Measurements from ENCODE around the gene THTPA. TPM values are rescaled to one million over a fixed set of nuclear protein-coding genes. Genes with fewer than 3 reads are reported as not detected.

THTPA gene
- total and polyA plus RNA-seq, 2 of the 13 experiments (the other 11 are each of a cell fraction or from before 2014, with no cell fraction given), result 7.4 to 8.7 TPM

GRCh38 chr14:23548351-23549318, 7.4 kb upstream of the THTPA start:
- Histone ChIP-seq H3K27me3 (ENCODE audit: control insufficient read depth in 1 of 2, insufficient read depth in 2 of 2, low read length in 2 of 2) (no peaks in the 10 kb centered on the region; a peak in 1 of 5 replicates), H3K27ac (ENCODE audit: extremely low read length, insufficient read depth, low read length) (no peak overlapping the region), H3K4me2 (ENCODE audit: low read depth, low read length) (no peak overlapping the region), H3K4me3 (replicated peaks in 1 of 3; ENCODE audit: insufficient read depth in 1 of 3, low read depth in 2 of 3, low read length in 3 of 3) (no peak overlapping the region), H2AFZ (ENCODE audit: low read length) (no peak overlapping the region), H3K36me3 (replicated peaks in 1 of 2; ENCODE audit: control insufficient read depth in 1 of 2, insufficient read depth in 2 of 2, low read length in 2 of 2) (no peaks in the 10 kb centered on the region), H4K20me1 (ENCODE audit: insufficient read depth, low read length) (no peaks in the 10 kb centered on the region), H3K79me2 (ENCODE audit: insufficient read depth, low read length) (no peaks in the 10 kb centered on the region), H3K9ac (ENCODE audit: insufficient read depth, low read depth, low read length) (no peak overlapping the region), H3K9me3 (ENCODE audit: low read length) (no peaks in the 10 kb centered on the region), H3K4me1 (ENCODE audit: insufficient read depth, low read length) (peaks cover 67% of the 10 kb centered on the region)
- DNase-seq (ENCODE audit: low spot score) (no peak), FAIRE-seq (no peak), ATAC-seq (no peak)
- BruUV-seq (replicated peaks), result no TSS peak
- CTCF ChIA-PET (ENCODE audit: low intra/inter-chr PET ratio, low total read pairs), result no interaction called here
- intact Hi-C loops (cut with micrococcal nuclease; ENCODE audit: unreplicated experiment) (no loop called here), in situ Hi-C loops (cut with HindIII; ENCODE audit: extremely low pct_ligation_motif_present, low pct_unique_long_range_greater_than_20kb) (no loop called here)
- POLR2A ChIA-PET, result interaction anchor here (1.2 to 2.3 kb wide), 4 partner anchors 10 to 228 kb away, joined by 4 to 6 read pairs (median 6); partner anchors contain the start of gene PABPN1
- 63% methylated on average over 18 of the region's 18 CpGs for WGBS (ENCODE audit: low lambda C conversion rate)
- TF ChIP-seq ZBTB21 (CRISPR knock-in tag; IDR thresholded peaks at IDR 0.05), result peak; percentile 92
- peak; percentile 57 for TF ChIP-seq ZNF282 (IDR thresholded peaks at IDR 0.05; ENCODE audit: partially characterized antibody)
- no peak for TF ChIP-seq ZNF709 (CRISPR knock-in tag; IDR thresholded peaks at IDR 0.05)
- TF ChIP-seq NBN (conservative IDR thresholded peaks at IDR 0.05), result 0 out of 2 replicates have a peak, but pooled peaks have one; percentile 85
- TF ChIP-seq CBX1 (IDR thresholded peaks at IDR 0.05; ENCODE audit: low read depth), result no peak
- TF ChIP-seq IKZF1 (IDR thresholded peaks at IDR 0.05), result peak; percentile 19; the same call in 1 of the 2 replicates
- TF ChIP-seq BATF2 (CRISPR knock-in tag; IDR thresholded peaks at IDR 0.05), result peak; percentile 36; the same call in 1 of the 2 replicates
- TF ChIP-seq HOXA3 (CRISPR knock-in tag; IDR thresholded peaks at IDR 0.05), result peak; percentile 31; the same call in 1 of the 2 replicates
- TF ChIP-seq, protein P1, sequence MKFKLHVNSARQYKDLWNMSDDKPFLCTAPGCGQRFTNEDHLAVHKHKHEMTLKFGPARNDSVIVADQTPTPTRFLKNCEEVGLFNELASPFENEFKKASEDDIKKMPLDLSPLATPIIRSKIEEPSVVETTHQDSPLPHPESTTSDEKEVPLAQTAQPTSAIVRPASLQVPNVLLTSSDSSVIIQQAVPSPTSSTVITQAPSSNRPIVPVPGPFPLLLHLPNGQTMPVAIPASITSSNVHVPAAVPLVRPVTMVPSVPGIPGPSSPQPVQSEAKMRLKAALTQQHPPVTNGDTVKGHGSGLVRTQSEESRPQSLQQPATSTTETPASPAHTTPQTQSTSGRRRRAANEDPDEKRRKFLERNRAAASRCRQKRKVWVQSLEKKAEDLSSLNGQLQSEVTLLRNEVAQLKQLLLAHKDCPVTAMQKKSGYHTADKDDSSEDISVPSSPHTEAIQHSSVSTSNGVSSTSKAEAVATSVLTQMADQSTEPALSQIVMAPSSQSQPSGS (CRISPR knock-in tag; IDR thresholded peaks at IDR 0.05), result no peak
- TF ChIP-seq, protein P2, sequence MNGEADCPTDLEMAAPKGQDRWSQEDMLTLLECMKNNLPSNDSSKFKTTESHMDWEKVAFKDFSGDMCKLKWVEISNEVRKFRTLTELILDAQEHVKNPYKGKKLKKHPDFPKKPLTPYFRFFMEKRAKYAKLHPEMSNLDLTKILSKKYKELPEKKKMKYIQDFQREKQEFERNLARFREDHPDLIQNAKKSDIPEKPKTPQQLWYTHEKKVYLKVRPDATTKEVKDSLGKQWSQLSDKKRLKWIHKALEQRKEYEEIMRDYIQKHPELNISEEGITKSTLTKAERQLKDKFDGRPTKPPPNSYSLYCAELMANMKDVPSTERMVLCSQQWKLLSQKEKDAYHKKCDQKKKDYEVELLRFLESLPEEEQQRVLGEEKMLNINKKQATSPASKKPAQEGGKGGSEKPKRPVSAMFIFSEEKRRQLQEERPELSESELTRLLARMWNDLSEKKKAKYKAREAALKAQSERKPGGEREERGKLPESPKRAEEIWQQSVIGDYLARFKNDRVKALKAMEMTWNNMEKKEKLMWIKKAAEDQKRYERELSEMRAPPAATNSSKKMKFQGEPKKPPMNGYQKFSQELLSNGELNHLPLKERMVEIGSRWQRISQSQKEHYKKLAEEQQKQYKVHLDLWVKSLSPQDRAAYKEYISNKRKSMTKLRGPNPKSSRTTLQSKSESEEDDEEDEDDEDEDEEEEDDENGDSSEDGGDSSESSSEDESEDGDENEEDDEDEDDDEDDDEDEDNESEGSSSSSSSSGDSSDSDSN (CRISPR knock-in tag; IDR thresholded peaks at IDR 0.05), result peak; percentile 15; the same call in 1 of the 2 replicates
- peak; percentile 17 for TF ChIP-seq XRCC5 (optimal IDR thresholded peaks at IDR 0.05; ENCODE audit: low read length)
- TF ChIP-seq HIVEP1 (CRISPR knock-in tag; IDR thresholded peaks at IDR 0.05), result 0 out of 2 replicates have a peak, but pooled peaks have one; percentile 3
- TF ChIP-seq NKX3-1 (CRISPR knock-in tag; IDR thresholded peaks at IDR 0.05), result no peak
- no peak for TF ChIP-seq ZSCAN31 (CRISPR knock-in tag; IDR thresholded peaks at IDR 0.05; ENCODE audit: low read depth)
- peak; percentile 25 for TF ChIP-seq ATF7 (IDR thresholded peaks at IDR 0.05)
- no peak for TF ChIP-seq ATF7 (CRISPR knock-in tag; IDR thresholded peaks at IDR 0.05)
- peak; percentile 51; the same call in 1 of the 2 replicates for TF ChIP-seq RFX3 (CRISPR knock-in tag; IDR thresholded peaks at IDR 0.05)
- no peak for TF ChIP-seq ZNF207 (IDR thresholded peaks at IDR 0.05; ENCODE audit: borderline replicate concordance)
- TF ChIP-seq CREB1 (IDR thresholded peaks at IDR 0.05), result peak; percentile 76
- TF ChIP-seq CREB1 (CRISPR knock-in tag; IDR thresholded peaks at IDR 0.05), result no peak

Measured in HepG2 (cell line).